T1000 (cell line): Measurements from ENCODE around the gene NINJ2.
"Not testable (repeated sequence)": the region's sequence is repeated elsewhere in the genome, so short reads cannot be mapped to it uniquely, and the experiment has no call there.

Experiments
- DNase-seq: peaks from one replicate; lab custom pipeline; 2025; ENCODE audit warnings: mixed read lengths; lab: John Stamatoyannopoulos, UW

Gene NINJ2, protein sequence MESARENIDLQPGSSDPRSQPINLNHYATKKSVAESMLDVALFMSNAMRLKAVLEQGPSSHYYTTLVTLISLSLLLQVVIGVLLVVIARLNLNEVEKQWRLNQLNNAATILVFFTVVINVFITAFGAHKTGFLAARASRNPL

DNA sequence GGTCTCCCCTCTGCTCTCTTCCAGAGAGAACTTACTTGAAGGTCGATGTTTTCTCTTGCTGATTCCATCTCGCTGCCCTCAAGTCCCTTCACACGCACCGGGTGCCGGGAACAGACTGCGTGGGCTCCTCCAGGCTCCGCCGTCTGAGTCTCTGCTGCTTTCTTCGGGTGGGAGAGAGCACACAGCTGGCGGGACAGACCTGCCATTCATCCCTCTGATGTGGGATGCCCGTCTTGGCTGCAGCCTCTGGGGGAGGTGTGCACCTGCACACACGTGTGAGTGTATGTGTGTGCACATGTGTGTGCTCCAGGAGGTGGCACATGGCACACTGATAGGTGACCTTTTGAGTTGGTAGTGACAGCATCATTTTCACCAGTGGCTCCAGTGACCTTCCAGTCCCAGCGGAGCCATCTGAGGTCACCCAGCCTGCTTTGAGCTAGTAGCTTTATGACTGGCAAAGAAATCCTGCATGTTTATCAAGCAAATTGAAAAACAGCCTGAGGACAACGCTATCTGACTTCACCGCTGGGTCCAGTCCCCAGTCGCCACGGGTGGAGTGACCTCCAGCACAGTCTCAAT, at the start of gene NINJ2:
NINJ2 (minus strand) TSS at position 153 of the 579 bp plus-strand sequence; CDS start at position 68, 85 bp downstream.
- no peak for DNase-seq

- no peak for DNase-seq
Measured at GRCh38 chr12:712172-712863, 49.1 kb upstream of the NINJ2 start.

DNA sequence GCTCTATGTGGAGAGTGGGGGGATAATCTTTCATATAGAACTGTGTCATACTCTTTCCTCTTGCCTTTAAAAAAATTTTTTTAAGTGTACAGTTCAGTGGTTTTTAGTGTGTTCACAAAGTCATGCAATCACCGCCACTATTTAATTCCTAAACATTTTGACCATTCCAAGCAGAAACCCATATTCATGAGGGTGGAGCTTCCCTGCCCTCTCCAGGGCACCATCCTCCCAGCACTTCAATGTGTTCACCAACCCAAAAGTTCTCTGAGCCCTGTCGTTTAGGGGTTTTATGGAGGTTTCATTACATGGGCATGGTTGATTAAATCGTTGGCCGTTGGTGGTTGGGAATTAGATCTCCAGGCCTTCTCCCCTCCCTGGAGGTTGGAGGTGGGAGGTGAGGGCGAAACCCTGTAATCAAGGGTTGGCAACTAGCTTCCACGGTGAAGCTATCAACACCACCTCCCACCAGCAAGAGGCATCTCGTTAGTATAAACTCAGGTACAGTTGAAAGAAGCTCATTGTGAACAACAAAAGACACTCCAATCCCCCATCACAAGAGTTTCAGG, 46.3 kb upstream of the NINJ2 start:
- DNase-seq: no peak

GRCh38 chr12:708084-708483, 44.8 kb upstream of the NINJ2 start:
- not testable (repeated sequence) for DNase-seq

- no peak for DNase-seq
Measured at GRCh38 chr12:704516-705242, 41.4 kb upstream of the NINJ2 start.

DNA sequence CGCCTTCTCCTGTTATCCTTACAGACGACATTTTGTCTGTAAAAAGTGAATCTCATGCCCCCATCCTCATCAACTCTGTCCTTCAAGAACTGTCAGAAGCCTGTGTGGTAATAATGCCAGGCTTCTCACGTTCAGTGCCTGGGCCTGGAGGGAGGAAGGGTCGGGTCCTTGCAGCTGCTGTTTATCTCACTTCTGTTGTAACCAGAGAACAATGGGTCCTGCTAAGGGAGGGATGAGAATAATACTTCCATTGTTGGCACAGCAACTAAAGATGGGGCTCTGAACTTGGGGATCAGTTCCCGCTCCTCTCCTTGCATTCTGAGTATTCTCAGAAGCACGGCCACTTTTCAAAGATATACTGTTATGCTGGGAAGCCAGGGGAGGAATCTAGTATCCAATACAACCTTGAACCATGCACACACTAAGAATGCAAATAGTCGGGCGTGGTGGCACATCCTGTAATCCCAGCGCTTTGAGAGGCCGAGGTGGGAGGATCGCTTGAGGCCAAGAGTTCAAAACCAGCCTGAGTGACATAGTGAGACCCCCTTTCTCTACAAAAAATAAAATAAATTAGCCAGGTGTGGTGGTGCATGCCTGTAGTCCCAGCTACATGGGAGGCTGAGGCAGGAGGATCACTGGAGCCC, 38.8 kb upstream of the NINJ2 start:
- no peak for DNase-seq

GRCh38 chr12:700016-700415, 36.8 kb upstream of the NINJ2 start:
- DNase-seq: no peak

DNA sequence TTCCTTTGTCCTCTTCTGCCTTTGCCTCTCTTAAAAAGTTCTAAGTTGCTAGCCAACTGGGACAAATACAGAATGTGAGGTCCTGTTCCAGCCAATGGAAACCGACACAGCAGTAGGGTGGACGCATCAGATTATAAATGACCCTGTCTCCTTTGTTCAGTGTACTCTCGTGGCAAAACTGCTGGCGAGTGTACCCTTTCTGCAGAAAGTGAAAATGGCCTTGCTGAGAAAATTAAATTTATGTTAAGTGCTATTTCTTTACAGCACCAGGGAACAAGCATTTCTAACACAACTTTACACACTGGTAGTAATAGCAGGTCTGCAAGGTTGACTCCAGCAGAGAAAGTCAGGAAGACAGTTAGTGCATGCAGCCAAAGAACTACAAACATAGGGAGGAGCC, 35.0 kb upstream of the NINJ2 start:
- DNase-seq: not testable (repeated sequence)

- no peak for DNase-seq
Measured at GRCh38 chr12:697481-697880, 34.2 kb upstream of the NINJ2 start.

DNA sequence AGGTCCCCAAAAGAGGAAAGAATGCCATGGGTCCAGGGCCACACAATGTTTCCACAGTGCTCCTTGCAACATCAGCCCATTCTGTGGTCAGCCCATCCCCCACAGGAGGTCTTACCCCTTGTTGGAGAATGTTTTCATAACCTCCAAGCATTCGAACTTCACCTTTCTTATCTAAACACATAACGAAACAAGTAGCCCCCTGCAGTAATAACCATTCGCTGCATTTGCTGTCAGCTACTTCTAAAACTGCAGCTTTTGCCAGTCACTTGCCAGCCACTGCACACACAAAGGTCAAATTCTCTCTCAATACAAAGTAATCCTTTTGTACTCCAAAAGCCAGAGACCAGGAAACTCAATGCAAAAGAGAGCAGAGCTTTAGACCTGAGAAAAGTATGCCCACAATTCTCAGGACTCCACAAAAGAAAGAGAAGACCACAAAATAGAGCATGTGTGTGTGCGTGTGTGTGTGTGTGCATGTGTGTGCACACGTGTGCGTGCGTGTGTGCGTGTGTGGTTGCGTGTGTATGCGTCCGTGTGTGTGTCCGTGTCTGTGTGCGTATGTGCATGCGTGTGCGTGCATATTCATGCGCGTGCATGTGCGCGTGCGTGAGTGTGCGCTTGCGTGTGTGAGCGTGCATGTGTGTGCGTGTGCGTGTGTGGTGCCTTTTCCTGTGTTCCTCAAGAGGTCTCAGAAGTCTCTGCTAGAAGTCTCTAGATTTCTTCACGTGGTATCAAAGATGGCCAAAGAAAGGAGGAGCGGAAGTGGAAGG, 31.7 kb upstream of the NINJ2 start:
- no peak for DNase-seq

GRCh38 chr12:693934-694533, 30.8 kb upstream of the NINJ2 start:
- no peak for DNase-seq

- DNase-seq: no peak
Measured at GRCh38 chr12:692274-692673, 29.0 kb upstream of the NINJ2 start.

DNA sequence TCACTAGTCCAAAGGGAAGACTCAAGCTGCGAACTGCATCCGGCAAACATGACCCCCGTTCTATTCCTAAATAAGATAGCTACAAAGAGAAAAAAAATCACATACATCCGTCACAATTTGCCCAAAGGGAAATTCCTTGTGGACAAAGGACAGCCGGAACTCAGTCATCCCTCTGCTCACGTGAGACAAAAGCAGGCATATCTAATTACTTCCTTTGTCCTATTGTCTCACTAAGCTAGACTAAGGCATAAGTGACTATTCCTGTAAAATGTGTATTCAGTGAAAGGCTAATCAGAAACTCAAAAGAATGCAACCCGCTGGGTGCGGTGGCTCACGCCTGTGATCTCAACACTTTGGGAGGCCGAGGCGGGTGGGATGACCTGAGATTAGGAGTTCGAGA, 27.2 kb upstream of the NINJ2 start:
- DNase-seq: no peak

- DNase-seq: no peak
Measured at GRCh38 chr12:685388-685787, 22.1 kb upstream of the NINJ2 start.

- DNase-seq: no peak
Measured at GRCh38 chr12:684416-684815, 21.2 kb upstream of the NINJ2 start.

GRCh38 chr12:681568-682256, 18.5 kb upstream of the NINJ2 start:
- DNase-seq: no peak

- no peak for DNase-seq
Measured at GRCh38 chr12:678747-679712, 15.8 kb upstream of the NINJ2 start.

- no peak for DNase-seq
Measured at GRCh38 chr12:675562-675961, 12.3 kb upstream of the NINJ2 start.

GRCh38 chr12:674272-674781, 11.1 kb upstream of the NINJ2 start:
- DNase-seq: no peak
